Neural cell (in vitro differentiated cells): ENCODE data around the gene PYDC1. TPM values are rescaled to one million over a fixed set of nuclear protein-coding genes. Genes with fewer than 3 reads are reported as not detected.

Source experiments
- H2AFZ ChIP-seq: fragments of 200-600, 300-800 bp; sonication (generic), shearing (Covaris generic); 2 replicates; pipeline ENCODE4 v1.6.0; 2014; ENCODE audit warnings: low read depth, mild to moderate bottlenecking, antibody characterized with exemption, low read length, moderate library complexity
- H3F3A ChIP-seq: fragments of 200-600 bp; shearing (Covaris generic); 2 replicates; pipeline ENCODE4 v1.6.1; 2016; ENCODE audit warnings: mild to moderate bottlenecking, moderate library complexity, mixed read lengths, antibody characterized with exemption, low read length; ENCODE audit not compliant: insufficient read depth, poor library complexity, severe bottlenecking
- H3K27ac ChIP-seq: fragments of 200-600, 300-800 bp; sonication (generic), shearing (Covaris generic); 2 replicates; pipeline ENCODE4 v1.5.1; 2014; ENCODE audit warnings: mild to moderate bottlenecking, low read length, moderate library complexity
- H3K27me3 ChIP-seq: fragments of 300-800, 200-600 bp; sonication (generic), shearing (Covaris generic); 2 replicates; pipeline ENCODE4 v1.6.0; 2014; ENCODE audit warnings: mild to moderate bottlenecking, low read depth, low read length, moderate library complexity; ENCODE audit not compliant: insufficient read depth
- H3K36me3 ChIP-seq: fragments of 300-800, 200-600 bp; sonication (generic), shearing (Covaris generic); 2 replicates; pipeline ENCODE4 v1.5.1; 2014; ENCODE audit warnings: mild to moderate bottlenecking, antibody characterized with exemption, low read length, moderate library complexity; ENCODE audit not compliant: insufficient read depth
- H3K4me2 ChIP-seq: fragments of 300-800, 200-600 bp; sonication (generic), shearing (Covaris generic); 2 replicates; pipeline ENCODE4 v1.6.0; 2014; ENCODE audit warnings: mild to moderate bottlenecking, low read length
- H3K4me3 ChIP-seq: fragments of 300-800, 200-600 bp; sonication (generic), shearing (Covaris generic); 2 replicates; pipeline ENCODE4 v1.5.1; 2014; ENCODE audit warnings: mild to moderate bottlenecking, low read length, moderate library complexity
- H3K79me2 ChIP-seq: fragments of 200-600 bp; shearing (Covaris generic); replicated peaks from 2 replicates; pipeline ENCODE4 v1.6.0; 2014; ENCODE audit warnings: mild to moderate bottlenecking, low read length, moderate library complexity; ENCODE audit not compliant: insufficient read depth
- H3K9ac ChIP-seq: fragments of 300-800, 200-600 bp; sonication (generic), shearing (Covaris generic); 2 replicates; pipeline ENCODE4 v1.6.1; 2016; ENCODE audit warnings: mild to moderate bottlenecking, low read length, mixed read lengths
- H3K9me2 ChIP-seq: fragments of 200-600 bp; shearing (Covaris generic); 2 replicates; pipeline ENCODE4 v1.6.1; 2016; ENCODE audit warnings: mild to moderate bottlenecking, low read length, mixed read lengths; ENCODE audit not compliant: insufficient read depth
- H3K9me3 ChIP-seq: fragments of 200-600, 300-800 bp; sonication (generic), shearing (Covaris generic); 2 replicates; pipeline ENCODE4 v1.6.1; 2016; ENCODE audit warnings: mild to moderate bottlenecking, mixed run types, low read length, moderate library complexity, mixed read lengths
- H4K20me1 ChIP-seq: fragments of 200-600 bp; shearing (Covaris generic); 2 replicates; pipeline ENCODE4 v1.6.1; 2016; ENCODE audit warnings: mild to moderate bottlenecking, mixed run types; ENCODE audit not compliant: insufficient read depth
- EP300 ChIP-seq: fragments of 450-650 bp; conservative IDR thresholded peaks from 2 replicates; pipeline ENCODE4 v1.6.1; 2014; ENCODE audit warnings: antibody characterized with exemption, mild to moderate bottlenecking, moderate library complexity; ENCODE audit not compliant: poor library complexity, severe bottlenecking
- EZH2 ChIP-seq: fragments of 200-600, 300-800 bp; shearing (Covaris generic), sonication (generic); IDR thresholded peaks from 2 replicates; pipeline ENCODE4 v1.6.1; 2014; ENCODE audit warnings: antibody characterized with exemption, low read length, borderline replicate concordance, mild to moderate bottlenecking; ENCODE audit not compliant: insufficient read depth, poor library complexity, severe bottlenecking
- MXI1 ChIP-seq: fragments of 450-650 bp; conservative IDR thresholded peaks from 2 replicates; pipeline ENCODE4 v1.6.1; 2014; ENCODE audit warnings: antibody characterized with exemption, mild to moderate bottlenecking; ENCODE audit not compliant: poor library complexity, severe bottlenecking
- POLR2AphosphoS5 ChIP-seq: IDR thresholded peaks from 2 replicates; pipeline ENCODE4 v1.6.1; 2012
- RAD21 ChIP-seq: fragments of 450-650 bp; conservative IDR thresholded peaks from 2 replicates; pipeline ENCODE4 v1.6.1; 2014; ENCODE audit warnings: antibody characterized with exemption, mild to moderate bottlenecking, moderate library complexity
- SMC3 ChIP-seq: fragments of 450-650 bp; conservative IDR thresholded peaks from 2 replicates; pipeline ENCODE4 v1.6.1; 2014; ENCODE audit warnings: antibody characterized with exemption, mild to moderate bottlenecking, moderate library complexity; ENCODE audit not compliant: poor library complexity
- TAF1 ChIP-seq: IDR thresholded peaks from 2 replicates; pipeline ENCODE4 v1.6.1; 2012; ENCODE audit warnings: low read depth
- polyA plus RNA-seq: library from polyadenylated mRNA; depleted of rRNA; stranded (reverse); fragments of >200 nt; gene quantifications from 2 replicates; pipeline ENCODE4 v1.2.3, GENCODE V29; 2014
- TF ChIP-seq, protein P1 (sequence below): fragments of 450-650 bp; IDR thresholded peaks from 2 replicates; pipeline ENCODE4 v1.5.1; 2014; ENCODE audit warnings: antibody characterized with exemption, mild to moderate bottlenecking, moderate library complexity; ENCODE audit not compliant: poor library complexity, severe bottlenecking
- TF ChIP-seq, protein P2 (sequence below): IDR thresholded peaks from 2 replicates; pipeline ENCODE4 v1.6.1; 2012; ENCODE audit warnings: borderline replicate concordance

Gene PYDC1
- polyA plus RNA-seq, 1 donor from 2014 or later: not detected

DNA sequence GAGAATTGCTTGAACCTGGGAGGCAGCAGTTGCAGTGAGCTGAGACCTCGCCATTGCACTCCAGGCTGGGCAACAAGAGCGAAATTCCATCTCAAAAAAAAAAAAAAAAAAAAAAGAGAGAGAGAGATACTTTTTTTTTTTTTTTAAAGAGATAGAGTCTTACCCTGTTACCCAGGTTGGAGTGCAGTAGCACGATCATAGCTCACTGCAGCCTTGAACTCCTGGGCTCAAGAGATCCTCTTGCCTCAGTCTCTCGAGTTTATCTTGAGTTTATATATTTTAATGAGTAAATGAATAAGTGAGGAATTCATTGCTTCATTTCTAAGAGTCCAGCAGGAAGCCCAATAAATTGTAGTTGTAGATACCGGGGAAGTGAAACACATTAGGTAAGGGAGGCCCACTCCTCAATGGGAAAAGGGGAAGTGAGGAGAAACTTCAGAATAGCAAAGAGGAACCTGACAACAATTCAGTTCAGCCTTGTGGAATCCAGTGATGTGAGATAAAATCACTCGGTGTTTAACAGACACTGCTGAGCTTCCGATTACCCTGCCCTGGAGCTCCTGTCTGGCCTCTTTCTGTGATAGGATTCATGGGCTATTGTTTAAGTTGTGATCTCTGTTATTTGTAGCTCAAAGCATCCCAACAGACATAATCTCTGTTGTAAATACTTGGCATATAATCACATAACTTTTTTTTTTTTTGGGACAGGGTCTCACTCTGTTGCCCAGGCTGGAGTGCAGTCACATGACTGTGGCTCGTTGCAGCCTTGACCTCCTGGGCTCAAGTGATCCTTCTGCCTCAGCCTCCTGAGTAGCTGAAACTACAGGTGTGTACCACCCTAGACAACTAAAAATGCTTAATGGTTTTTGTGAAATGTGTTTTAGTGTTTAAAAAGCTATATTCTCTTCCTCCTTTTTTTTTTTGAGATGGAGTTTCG is 27.1 kb upstream of the PYDC1 start:
- H3K27ac ChIP-seq: no peak overlapping the region
- H3K4me3 ChIP-seq: no peak overlapping the region
- no peak overlapping the region for H3K4me2 ChIP-seq
- H3K9me3 ChIP-seq: no peaks in the 10 kb centered on the region
- TF ChIP-seq SMC3 (no peak), TAF1 (no peak), RAD21 (no peak), EZH2 (no peak), MXI1 (no peak), EP300 (no peak), POLR2AphosphoS5 (no peak)
- TF ChIP-seq, protein P1, sequence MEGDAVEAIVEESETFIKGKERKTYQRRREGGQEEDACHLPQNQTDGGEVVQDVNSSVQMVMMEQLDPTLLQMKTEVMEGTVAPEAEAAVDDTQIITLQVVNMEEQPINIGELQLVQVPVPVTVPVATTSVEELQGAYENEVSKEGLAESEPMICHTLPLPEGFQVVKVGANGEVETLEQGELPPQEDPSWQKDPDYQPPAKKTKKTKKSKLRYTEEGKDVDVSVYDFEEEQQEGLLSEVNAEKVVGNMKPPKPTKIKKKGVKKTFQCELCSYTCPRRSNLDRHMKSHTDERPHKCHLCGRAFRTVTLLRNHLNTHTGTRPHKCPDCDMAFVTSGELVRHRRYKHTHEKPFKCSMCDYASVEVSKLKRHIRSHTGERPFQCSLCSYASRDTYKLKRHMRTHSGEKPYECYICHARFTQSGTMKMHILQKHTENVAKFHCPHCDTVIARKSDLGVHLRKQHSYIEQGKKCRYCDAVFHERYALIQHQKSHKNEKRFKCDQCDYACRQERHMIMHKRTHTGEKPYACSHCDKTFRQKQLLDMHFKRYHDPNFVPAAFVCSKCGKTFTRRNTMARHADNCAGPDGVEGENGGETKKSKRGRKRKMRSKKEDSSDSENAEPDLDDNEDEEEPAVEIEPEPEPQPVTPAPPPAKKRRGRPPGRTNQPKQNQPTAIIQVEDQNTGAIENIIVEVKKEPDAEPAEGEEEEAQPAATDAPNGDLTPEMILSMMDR: no peak
- TF ChIP-seq, protein P2, sequence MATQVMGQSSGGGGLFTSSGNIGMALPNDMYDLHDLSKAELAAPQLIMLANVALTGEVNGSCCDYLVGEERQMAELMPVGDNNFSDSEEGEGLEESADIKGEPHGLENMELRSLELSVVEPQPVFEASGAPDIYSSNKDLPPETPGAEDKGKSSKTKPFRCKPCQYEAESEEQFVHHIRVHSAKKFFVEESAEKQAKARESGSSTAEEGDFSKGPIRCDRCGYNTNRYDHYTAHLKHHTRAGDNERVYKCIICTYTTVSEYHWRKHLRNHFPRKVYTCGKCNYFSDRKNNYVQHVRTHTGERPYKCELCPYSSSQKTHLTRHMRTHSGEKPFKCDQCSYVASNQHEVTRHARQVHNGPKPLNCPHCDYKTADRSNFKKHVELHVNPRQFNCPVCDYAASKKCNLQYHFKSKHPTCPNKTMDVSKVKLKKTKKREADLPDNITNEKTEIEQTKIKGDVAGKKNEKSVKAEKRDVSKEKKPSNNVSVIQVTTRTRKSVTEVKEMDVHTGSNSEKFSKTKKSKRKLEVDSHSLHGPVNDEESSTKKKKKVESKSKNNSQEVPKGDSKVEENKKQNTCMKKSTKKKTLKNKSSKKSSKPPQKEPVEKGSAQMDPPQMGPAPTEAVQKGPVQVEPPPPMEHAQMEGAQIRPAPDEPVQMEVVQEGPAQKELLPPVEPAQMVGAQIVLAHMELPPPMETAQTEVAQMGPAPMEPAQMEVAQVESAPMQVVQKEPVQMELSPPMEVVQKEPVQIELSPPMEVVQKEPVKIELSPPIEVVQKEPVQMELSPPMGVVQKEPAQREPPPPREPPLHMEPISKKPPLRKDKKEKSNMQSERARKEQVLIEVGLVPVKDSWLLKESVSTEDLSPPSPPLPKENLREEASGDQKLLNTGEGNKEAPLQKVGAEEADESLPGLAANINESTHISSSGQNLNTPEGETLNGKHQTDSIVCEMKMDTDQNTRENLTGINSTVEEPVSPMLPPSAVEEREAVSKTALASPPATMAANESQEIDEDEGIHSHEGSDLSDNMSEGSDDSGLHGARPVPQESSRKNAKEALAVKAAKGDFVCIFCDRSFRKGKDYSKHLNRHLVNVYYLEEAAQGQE: no peak
- H3K36me3 ChIP-seq: no peaks in the 10 kb centered on the region
- no peak overlapping the region for H2AFZ ChIP-seq
- H3F3A ChIP-seq: no peaks in the 10 kb centered on the region
- no peak overlapping the region for H3K9ac ChIP-seq
- H3K9me2 ChIP-seq: no peaks in the 10 kb centered on the region
- H4K20me1 ChIP-seq: no peaks in the 10 kb centered on the region
- no peaks in the 10 kb centered on the region for H3K79me2 ChIP-seq
- no peaks in the 10 kb centered on the region for H3K27me3 ChIP-seq

DNA sequence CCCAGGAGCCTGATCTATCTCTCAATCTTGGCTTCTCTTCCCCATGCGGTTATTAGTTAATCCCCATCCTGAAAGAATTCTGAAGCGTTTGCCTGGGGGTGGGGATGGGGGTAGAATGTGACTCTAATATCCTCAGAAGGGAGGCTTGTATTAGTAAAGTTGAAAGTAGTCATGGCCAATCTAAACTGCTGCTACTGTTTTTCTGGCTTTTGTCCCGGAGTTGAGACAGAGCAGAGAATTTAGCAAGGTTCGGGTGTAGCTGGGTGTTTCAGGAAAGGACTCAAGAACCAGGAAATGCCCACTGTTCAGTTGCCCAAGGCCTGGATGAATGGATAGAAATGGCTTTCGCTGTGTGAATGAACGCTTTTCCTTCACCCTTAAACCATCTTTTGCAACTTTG is 25.3 kb upstream of the PYDC1 start:
- no peak overlapping the region for H2AFZ ChIP-seq
- no peak overlapping the region for H3K27ac ChIP-seq
- H3K36me3 ChIP-seq: no peaks in the 10 kb centered on the region
- H3K9me2 ChIP-seq: no peaks in the 10 kb centered on the region
- no peaks in the 10 kb centered on the region for H4K20me1 ChIP-seq
- no peaks in the 10 kb centered on the region for H3F3A ChIP-seq
- no peaks in the 10 kb centered on the region for H3K9me3 ChIP-seq
- H3K27me3 ChIP-seq: no peaks in the 10 kb centered on the region
- no peaks in the 10 kb centered on the region for H3K79me2 ChIP-seq
- no peak overlapping the region for H3K4me3 ChIP-seq
- H3K4me2 ChIP-seq: no peak overlapping the region
- no peak overlapping the region for H3K9ac ChIP-seq
- TF ChIP-seq POLR2AphosphoS5 (no peak), EP300 (no peak), SMC3 (no peak), TAF1 (no peak), EZH2 (no peak), MXI1 (no peak), RAD21 (no peak)
- TF ChIP-seq, protein P2: no peak
- TF ChIP-seq, protein P1: no peak
